HG03064 (cell line): Measurements from ENCODE around the gene AFF2.
"Not testable (repeated sequence)": the region's sequence is repeated elsewhere in the genome, so short reads cannot be mapped to it uniquely, and the experiment has no call there.

ENCODE experiments used
- ATAC-seq: cut with Tn5 transposase; IDR thresholded peaks from one replicate; pipeline ENCODE4 v1.9.1; 2021; ENCODE audit warnings: low read depth; ENCODE audit not compliant: unreplicated experiment

AFF2 gene

DNA sequence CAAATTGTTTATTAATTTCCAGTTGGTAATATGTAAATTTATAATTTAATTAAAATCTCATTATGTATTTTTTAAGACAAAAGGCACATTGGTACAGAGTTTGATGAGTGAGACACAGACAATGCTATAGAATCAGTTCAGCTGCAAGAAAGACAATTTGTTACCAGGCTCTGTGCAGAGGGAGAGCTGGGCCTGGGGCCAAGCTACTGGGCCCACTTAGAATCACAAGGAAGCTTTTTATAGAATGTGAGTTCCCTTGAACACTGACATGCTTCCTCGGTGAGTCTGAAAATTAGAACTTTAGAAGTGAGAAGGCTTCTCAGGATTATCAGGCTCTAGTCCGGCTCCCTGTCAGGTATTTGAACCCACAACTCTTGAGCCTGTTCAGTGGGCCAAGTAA lies 129.0 kb downstream of the AFF2 start:
- no peak for ATAC-seq

DNA sequence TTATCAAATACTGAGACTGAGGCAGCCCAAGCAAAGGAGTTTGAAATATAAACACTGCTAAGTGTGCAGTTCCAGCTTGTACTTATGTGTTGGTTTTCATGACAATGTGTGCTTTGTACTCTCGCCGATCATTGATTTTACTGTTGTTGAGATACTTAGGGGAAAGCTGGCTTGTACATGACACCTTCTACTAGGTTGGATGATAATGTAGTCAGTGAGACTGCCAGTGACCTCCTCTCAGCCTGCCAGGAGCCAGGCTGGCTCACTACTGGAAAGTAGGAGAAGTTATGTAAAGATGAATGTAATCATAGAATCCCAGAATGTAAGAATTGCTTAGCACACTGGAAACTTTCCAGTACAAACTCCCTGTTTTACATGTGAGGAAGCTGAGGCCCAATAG lies 132.0 kb downstream of the AFF2 start:
- ATAC-seq = no peak

DNA sequence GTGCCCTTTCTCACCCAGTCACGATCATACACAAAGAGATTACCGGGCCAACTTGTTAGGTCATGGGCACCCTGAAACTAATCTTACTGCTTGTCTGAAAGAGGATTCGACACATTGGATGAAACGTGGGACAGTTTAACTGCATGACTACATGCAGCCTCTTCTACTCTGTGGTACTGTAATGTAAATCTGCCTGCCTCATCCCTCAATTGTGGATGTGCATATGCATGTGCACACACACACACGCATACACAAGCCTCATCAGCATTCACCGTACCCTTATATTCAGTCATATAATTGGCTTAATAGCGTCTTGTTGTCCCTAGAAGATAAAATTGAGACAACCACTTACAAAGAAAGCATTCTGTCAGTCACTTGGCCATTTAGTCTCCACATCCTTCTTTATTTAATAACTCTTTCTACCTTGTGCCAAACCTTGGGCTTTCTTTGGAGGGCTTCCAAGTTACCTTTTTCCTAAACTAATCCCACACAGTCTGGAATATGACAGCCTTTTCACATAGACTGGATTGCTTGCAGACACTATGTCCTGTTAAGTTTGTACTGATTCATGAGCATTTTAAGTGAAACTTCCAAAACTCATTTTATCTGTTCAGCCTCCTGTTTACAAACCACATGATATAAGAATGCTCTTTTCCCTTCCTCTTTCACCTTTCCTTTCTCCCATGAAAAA lies 132.9 kb downstream of the AFF2 start:
- ATAC-seq = no peak

DNA sequence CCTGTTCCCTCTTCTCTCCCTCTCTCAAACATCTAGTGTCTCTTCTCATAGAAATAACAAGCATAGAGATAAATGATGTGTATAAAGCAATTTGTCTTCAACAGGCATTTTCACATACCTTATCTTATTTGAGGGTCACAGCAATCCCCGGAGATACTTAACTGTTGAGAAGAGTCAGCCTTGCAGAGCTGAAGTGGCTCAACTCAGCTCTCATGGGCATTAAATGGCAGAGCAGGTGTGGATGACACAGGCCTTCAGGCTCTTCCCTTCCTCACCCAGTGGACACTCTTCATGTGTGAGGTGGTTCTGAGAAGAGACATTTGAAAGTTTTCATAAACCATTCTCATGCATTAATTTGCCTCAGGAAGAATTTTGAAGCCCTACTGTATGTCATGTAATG lies 134.2 kb downstream of the AFF2 start:
- ATAC-seq = no peak

DNA sequence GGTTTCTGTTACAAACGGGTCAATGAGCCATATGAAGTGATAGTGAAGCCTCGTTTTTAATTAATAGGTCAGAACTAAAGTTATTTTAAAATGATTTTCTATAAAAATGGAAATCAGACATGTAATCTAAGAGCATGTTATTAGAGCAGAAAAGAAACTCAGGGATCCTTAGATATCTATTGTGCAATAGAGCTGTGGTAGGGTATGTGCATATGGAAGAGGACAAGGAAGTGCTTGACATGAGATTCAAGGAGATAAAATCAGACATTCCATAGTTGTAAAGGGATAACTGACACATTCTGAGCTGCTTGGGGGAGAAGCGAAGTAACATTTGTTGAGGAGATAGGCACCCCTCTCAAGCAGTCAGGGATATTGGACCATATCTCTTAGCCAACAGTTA lies 143.0 kb downstream of the AFF2 start:
- ATAC-seq = no peak

DNA sequence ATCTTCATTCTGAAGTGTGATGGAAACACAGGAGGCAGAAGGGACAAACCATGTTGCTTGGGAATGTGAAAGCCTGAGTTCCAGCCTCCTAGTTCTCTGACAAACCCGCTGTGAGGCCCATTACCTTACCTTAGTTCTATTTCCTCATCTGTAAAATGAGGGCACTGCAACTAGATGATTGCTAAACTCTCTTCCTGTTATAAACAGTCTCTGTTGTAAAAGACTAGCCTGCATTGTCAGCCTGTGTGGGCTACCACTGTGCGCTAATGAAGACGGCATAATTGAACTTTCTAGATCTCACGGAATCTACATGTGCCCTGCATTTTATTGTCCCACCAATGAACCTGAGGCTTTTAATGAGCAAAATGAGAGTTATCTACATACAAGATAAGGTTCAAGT lies 147.2 kb downstream of the AFF2 start:
- ATAC-seq = no peak

DNA sequence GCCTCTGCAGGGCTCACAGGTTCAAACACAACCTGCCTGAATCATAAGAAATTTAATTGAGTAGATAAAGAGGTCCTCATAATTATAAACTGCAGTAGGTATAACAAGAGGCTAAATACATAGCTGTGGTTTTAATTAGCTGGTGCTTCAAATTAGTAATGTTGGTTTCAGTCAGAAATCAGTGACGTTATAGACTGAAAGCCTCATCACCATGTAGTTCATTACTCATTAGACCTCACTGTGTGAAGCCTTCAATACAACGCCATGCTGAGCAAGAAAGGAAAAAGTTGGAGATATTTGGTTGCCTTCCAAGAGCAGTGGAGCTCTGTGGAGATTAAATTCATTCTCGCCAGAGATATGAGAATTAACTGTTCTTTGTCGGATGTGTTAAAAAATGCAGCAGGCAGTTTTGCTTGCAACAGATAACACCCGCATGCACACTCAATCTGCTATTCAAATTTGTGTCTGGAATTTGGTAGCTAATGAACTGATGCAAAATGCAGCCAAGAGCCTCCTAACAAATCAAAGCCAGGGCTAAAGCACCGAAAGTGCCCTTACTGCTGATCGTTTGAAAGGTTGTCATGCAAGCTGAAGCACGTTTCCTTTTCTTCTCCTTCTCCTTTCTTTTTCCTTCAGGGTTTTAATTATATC lies 148.9 kb downstream of the AFF2 start:
- ATAC-seq = no peak

DNA sequence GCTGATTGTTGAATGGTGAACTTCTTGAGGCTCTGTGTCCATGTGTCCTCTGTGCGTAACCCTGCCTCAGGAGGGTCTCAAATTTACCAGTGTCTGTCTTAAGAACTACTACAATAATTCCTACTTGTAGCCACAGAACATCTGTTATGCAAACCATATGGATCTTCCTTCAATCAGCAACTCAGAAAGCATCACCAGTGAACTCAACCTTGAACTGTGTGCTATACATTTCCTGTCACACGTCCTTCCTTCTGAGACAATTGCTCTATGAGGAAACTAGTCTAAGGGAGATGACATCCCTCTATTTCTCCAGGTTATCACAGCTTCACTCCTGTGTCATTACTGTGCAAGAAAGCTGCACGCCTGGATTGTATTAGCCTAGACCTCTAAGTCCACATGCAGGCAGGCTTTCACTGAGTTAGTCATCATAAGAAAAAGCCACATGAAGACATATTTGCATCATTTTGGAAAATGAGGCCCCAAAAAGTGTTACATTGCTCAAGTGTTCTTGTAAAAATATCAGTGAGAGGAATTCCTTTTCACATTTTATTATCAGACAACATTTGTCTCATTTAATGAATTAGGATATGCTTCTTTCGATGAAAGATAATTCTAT lies 157.8 kb downstream of the AFF2 start:
- no peak for ATAC-seq

DNA sequence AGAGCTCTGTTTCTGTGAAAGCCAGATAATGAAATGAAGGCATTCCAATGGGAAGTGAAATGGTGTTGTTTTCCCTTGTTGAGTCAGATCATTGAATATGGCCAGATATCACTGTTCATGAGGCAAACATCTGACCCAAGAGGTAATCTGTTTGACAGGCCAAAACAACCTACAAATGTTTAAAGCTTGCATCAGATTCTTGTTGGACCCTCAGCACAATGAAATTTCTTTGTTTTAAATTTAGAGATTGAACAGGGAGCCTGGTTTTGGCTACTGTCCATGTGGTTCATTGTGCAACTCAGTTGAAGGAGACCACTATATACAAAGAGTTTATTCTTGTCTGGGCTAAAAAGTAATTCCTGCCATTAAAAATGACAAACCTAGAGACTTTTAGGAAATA lies 159.1 kb downstream of the AFF2 start:
- ATAC-seq = no peak

DNA sequence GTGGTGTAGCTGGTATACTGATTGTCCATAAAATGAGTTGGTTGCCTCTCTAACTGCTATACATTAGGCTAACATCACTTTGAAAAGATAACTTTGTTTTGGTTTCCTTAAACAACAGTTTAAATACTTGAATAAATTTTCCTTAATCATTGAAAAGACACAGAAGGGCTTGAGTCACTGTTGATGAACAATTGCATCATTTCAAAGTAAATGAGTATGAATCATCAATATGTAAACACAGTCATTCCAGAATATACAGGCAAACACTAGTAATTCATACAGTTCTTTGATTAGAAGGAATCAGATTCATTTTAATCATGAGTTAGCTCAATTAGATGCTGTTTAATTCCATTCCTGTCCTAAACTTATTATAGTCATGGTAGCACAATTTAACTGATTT lies 160.6 kb downstream of the AFF2 start:
- no peak for ATAC-seq

DNA sequence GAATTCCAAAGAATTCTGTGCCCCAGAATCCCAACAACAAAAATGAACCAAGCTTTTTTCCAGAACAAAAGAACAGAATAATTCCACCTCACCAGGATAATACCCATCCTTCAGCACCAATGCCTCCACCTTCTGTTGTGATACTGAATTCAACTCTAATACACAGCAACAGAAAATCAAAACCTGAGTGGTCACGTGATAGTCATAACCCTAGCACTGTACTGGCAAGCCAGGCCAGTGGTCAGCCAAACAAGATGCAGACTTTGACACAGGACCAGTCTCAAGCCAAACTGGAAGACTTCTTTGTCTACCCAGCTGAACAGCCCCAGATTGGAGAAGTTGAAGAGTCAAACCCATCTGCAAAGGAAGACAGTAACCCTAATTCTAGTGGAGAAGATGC lies 161.6 kb downstream of the AFF2 start:
- no peak for ATAC-seq

DNA sequence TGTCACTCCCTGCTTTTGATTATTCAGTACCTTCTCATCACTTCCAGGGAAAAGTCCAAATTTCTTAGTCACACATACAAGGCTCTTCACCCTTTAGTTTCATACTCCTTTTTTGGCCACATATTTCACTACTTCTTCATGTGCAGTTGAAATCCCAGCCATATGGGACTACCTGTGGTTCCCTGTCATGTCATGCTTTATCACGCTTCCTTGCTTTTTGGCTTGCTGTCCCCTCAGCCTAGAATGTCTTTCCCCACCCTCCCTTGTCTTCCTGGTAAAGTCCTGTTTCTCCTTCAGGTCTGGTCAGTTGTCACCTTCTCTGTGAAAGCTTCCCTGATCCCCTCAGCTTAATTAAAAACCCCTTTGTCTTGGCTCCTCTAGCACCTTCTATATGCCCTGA lies 163.8 kb downstream of the AFF2 start:
- no peak for ATAC-seq

DNA sequence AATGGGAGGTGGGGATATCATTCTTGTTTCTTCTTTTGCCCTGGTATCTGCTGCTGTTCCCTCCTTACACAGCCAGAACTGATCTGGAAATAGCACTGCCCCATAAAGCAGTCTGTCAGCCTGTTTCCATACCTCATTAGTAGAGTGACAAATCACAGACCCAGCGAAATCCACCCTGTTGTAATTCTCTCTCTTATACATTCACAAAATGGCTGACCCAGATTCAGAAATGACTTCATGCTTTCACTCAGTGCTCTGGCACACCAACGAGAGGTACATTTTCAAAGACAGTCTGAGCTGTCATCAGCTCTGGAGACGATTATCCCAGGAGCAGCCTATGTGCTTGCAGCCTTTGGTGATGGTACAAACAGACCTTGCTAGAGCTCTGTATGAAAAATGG lies 164.6 kb downstream of the AFF2 start:
- ATAC-seq = no peak

DNA sequence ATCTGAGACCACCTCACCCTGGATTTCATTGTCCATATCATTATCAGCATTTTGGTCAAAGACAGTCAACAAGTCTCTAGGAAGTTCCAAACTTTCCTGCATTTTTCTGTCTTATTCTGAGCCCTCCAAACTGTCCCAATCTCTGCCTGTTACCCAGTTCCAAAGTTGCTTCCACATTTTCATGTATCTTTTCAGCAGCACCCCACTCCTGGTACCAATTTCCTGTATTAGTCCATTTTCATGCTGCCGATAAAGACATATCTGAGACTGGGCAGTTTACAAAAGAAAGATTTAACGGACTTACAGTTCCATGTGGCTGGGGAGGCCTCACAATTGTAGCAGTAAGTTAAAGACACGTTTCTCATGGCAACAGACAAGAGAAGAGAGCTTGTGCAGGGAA lies 168.8 kb downstream of the AFF2 start:
- not testable (repeated sequence) for ATAC-seq

DNA sequence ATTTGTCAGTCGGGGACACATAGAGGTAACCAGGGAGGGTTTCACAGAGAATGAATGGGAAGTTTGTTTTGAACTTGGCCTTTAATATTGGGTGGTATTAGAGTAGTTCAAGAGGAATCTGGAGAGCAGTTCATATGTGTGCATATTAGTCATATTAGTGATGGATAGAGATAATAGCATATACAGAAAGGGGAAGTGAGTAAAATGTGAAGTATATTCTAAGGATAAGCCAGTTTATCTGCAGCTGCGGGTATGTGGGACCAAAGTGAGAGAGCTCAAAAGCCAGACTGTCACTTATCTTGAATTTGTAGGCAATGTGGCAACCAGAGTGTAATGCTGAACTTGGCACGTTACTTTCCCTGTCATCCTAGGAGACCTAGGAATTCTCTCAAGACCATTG lies 169.9 kb downstream of the AFF2 start:
- no peak for ATAC-seq

DNA sequence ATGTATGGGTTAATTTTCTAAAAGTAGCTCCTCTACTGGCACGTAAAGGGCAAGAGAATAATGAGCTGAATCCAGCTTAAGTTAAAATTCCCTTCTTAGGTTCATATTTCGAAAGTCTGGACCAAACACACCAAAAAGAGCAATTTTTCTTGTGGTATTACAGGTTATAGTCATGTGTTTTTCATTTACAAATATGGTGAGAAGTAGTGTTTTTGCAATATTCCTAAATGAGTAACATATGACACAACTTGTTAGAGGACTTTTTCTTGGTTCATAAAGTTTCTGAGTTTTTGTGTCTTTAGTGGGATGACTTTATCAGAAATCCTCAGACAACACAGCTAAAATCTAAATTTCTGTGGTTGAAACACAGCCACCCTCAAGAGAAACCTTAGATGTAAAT lies 172.1 kb downstream of the AFF2 start:
- no peak for ATAC-seq

DNA sequence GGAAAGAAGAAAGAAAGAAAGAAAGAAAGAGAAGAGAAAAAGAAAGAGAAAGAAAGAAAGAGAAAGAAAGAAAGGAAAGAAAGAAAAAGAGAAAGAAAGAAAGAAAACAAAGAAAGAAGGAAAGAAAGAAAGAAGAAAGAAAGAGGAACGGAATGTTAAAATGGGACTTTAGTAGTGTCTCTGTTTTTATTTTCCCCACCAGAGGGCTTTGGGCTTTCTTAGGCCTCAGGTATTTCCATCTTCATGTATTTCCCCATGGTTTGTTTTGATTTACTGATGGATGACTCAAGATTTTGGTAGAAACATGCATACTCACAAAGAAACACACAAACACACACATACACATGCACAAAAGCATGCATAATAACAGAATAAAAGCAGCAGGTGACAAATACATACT lies 181.2 kb downstream of the AFF2 start:
- ATAC-seq = no peak

DNA sequence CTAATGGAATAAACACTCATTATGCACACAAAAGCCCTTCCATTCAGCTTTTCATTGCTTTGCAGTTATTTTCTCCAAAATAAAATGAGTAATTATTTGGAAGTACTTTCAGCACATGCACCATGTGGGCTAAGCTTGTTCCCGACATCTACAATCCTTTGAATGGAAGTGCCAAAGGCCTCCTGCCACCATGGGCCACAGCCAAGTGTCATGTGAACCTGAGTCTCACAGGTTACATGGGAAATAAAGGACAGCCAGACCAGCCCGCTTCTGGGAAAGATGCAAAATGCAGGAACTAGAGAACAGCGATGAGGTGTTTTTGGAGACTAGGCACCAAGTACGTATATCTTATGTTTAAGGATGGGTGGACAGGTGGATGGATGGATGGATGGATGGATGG lies 181.8 kb downstream of the AFF2 start:
- ATAC-seq = no peak

DNA sequence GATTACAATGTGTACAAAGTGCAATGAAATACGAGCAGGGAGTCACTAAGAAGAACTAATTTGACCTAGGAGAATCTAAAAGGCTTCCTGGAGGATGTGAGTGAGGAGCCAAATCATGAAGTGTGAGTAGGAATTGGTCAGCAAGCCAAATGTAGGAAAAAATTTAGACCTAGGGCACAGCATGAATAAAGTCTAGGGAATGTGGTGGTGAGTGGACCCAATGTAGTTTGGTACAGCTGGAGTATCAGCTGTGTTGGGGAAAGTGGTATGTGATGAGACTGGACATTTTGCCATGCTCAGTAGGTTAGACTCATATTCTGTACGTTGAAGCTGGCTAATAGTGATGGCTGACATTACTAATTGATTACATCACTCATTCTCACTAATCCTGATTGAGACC lies 191.0 kb downstream of the AFF2 start:
- ATAC-seq = no peak

DNA sequence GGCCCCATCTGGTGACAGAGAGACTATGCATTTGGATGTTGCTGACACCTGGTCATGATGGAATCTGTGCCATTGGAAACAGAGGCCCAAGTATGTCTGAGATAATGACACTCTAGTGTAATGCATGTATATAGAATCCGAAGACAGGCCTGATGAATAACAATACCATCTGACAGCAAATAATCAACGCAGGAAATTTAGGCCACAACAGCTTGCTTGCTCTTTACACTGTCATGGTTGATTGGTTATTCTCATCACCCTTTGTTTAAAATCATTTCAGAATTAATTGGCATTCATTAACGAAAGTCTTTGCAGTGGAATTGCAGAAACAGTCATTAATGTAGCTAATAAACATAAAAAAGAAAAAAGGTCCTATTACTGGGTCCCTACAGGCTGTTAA lies 194.8 kb downstream of the AFF2 start:
- ATAC-seq = no peak

DNA sequence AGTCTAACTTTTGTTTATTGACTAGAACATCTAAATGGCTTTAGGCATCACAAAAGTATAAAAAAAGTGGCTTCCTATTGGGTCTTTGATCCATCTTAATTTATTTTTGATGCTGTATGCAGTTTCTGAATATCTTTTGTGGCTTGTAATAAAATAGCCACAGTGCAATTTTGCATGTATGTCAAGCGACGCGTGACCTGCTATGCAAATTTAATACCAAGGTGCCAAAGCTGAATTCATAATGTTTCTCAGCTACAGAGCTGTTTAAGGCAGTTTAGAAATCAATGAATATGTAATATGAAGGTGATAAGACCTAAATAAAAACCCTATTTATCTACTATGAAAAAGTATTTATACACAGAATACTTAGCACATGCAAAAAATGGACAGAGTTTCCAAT lies 197.8 kb downstream of the AFF2 start:
- no peak for ATAC-seq

DNA sequence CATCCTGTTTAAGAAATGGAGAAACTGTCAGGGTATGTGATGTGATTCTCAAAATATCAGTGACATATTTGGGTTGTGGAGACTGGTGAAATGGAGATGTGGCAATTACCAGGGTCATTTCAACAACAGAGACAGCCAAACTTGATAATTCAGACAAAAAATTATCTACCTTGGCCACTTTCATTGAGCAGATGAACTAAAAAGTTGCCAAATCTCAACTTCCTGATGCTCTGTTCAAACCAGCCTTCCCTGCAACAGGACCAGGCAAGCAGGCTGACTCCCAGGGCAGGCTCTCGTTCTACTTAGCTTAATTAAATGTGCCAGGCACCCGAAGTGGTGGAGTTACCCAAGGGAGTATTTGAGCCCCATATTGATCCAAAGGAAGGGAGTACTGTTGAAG lies 199.6 kb downstream of the AFF2 start:
- ATAC-seq = no peak
